ENCODE results near the gene LBH. TPM values are rescaled to one million over a fixed set of nuclear protein-coding genes. Genes with fewer than 3 reads are reported as not detected.

Gene LBH
- total and polyA plus RNA-seq, 2 donors (not counting 3 experiments of a cell fraction or from before 2014, with no cell fraction given): 5.3 to 5.5 TPM

DNA sequence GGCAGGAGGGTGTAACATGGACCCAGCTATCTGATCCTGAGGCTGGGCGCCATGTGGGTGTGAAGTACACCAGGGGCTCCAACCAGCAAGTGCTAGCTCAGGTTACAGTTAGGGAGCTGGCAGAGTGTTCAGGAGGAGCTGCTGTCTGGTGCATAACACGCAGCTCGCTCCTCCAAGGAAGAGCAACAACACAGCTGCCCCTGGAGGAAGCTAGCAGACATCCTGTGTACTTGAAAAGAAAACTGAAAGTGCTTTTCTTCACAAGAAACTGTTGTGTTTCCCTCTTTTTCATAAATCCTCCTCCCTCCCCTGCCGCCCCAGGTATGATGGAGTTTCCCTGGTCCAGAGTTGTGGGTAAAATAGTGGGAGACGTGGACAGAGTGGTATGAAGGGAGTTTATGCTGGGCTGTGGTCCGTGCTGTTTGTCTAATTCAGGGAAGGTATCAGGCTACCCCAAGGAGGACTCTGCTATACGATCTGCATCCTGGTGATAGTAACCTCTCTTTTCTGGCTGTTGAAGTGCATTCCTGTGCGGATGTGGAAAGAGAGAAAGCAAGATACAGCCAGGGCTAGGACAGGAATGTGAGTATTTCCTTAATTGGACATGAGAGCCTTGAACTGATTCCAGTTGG, 6.1 kb upstream of the LBH start:
- FAIRE-seq (peak; percentile 72), DNase-seq (ENCODE audit: low read depth, low spot score) (peak; percentile 64)
- Histone ChIP-seq H3K9ac (replicated peaks; ENCODE audit: extremely low read depth, insufficient read depth, low read length) (peak overlapping the region; percentile 39), H3K4me1 (ENCODE audit: control insufficient read depth, extremely low read depth, insufficient read depth, low read length) (no peaks in the 10 kb centered on the region), H3K4me2 (ENCODE audit: insufficient read depth, low read length) (peak overlapping the region; percentile 66), H3K27me3 (ENCODE audit: control insufficient read depth in 2 of 2, insufficient read depth in 2 of 2, low read length in 2 of 2) (peaks cover 0 to 4% of the 10 kb centered on the region in 2 experiments), H3K9me1 (replicated peaks; ENCODE audit: control insufficient read depth, extremely low read depth, insufficient read depth, low read length) (no peaks in the 10 kb centered on the region), H3K27ac (ENCODE audit: insufficient read depth, low read depth, low read length) (no peak overlapping the region), H3K36me3 (ENCODE audit: control insufficient read depth in 2 of 2, extremely low read depth in 1 of 2, insufficient read depth in 2 of 2, low read length in 2 of 2) (no peaks in the 10 kb centered on the region), H2AFZ (ENCODE audit: low read depth, low read length) (peak overlapping the region; percentile 83), H4K20me1 (replicated peaks; ENCODE audit: control insufficient read depth, extremely low read depth, insufficient read depth, low read length) (no peaks in the 10 kb centered on the region), H3K79me2 (ENCODE audit: control insufficient read depth, insufficient read depth, low read length) (no peaks in the 10 kb centered on the region), H3K9me3 (replicated peaks; ENCODE audit: control insufficient read depth, insufficient read depth, low read length) (no peaks in the 10 kb centered on the region), H3K4me3 (replicated peaks in 1 of 3; ENCODE audit: insufficient read depth in 1 of 3, low read depth in 1 of 3, low read length in 3 of 3) (peak overlapping the region in 2 of 3 experiments; percentile 18 to 37)
- intact Hi-C loops (cut with micrococcal nuclease) (no loop called here), dilution Hi-C loops (cut with MboI; ENCODE audit: extremely low pct_ligation_motif_present, low sequenced_read_pairs) (no loop called here)
- ChIA-PET POLR2A (no interaction called here), CTCF (interaction anchor here (0.6 to 1.6 kb wide), 4 partner anchors 12 to 486 kb away, joined by 3 to 8 read pairs (median 4); no protein-coding TSS in a partner anchor)
- BruUV-seq (replicated peaks): no TSS peak
- TF ChIP-seq, protein P1, sequence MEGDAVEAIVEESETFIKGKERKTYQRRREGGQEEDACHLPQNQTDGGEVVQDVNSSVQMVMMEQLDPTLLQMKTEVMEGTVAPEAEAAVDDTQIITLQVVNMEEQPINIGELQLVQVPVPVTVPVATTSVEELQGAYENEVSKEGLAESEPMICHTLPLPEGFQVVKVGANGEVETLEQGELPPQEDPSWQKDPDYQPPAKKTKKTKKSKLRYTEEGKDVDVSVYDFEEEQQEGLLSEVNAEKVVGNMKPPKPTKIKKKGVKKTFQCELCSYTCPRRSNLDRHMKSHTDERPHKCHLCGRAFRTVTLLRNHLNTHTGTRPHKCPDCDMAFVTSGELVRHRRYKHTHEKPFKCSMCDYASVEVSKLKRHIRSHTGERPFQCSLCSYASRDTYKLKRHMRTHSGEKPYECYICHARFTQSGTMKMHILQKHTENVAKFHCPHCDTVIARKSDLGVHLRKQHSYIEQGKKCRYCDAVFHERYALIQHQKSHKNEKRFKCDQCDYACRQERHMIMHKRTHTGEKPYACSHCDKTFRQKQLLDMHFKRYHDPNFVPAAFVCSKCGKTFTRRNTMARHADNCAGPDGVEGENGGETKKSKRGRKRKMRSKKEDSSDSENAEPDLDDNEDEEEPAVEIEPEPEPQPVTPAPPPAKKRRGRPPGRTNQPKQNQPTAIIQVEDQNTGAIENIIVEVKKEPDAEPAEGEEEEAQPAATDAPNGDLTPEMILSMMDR (IDR thresholded peaks at IDR 0.05; ENCODE audit: extremely low read depth in 1 of 2, insufficient read depth in 1 of 2, low read depth in 1 of 2, low read length in 2 of 2): no peak
- no peak for TF ChIP-seq MAX (IDR thresholded peaks at IDR 0.05; ENCODE audit: insufficient read depth, insufficient read length)
- TF ChIP-seq POLR2A (IDR thresholded peaks at IDR 0.05; ENCODE audit: low read depth, low read length): no peak
- no peak for TF ChIP-seq FOS (IDR thresholded peaks at IDR 0.05; ENCODE audit: borderline replicate concordance, insufficient read depth, low read length)
- no peak for TF ChIP-seq GATA2 (IDR thresholded peaks at IDR 0.05; ENCODE audit: insufficient read depth, insufficient read length, low read depth, low read length)

All from endothelial cell of umbilical vein (primary cell).